Eye (tissue), 1 donor: ENCODE measurements around the gene STK24.

Source experiments
- DNase-seq: peaks from one replicate; pipeline ENCODE4 v3.0.0-alpha.2; 2015

STK24 gene

GRCh38 chr13:98401934-98402333 is 175.0 kb downstream of the STK24 start:
- DNase-seq = no peak

- peak; percentile 25 for DNase-seq
These were observed 177.2 kb downstream of the STK24 start for GRCh38 chr13:98399756-98400155.

DNA sequence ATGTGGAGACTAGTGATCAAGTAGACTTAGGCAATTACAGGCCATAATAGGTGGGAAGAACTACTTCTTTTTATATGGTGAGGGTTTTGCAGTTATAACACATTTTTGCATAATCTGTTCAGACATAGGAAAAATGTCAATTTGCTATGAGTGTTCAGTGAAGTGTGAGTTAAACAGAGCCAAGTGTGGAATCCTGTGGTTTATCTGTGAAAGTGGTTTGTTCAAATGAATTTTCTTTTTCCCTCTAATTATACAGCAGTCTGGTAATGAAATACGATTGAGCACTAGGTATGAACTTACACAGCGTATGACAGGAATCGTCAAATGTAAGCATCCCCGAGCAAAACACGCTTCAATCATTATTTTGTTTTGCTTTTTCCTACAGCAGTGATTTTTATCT is 178.3 kb downstream of the STK24 start:
- peak; percentile 26 for DNase-seq

GRCh38 chr13:98397861-98398260 is 179.0 kb downstream of the STK24 start:
- no peak for DNase-seq

- DNase-seq = peak; percentile 44
These were observed 179.7 kb downstream of the STK24 start for GRCh38 chr13:98397221-98397620.

GRCh38 chr13:98396071-98396710 is 180.7 kb downstream of the STK24 start:
- no peak for DNase-seq
